Measurements from ENCODE around the gene HAUS3. TPM values are rescaled to one million over a fixed set of nuclear protein-coding genes. Genes with fewer than 3 reads are reported as not detected.
A peak's percentile ranks its signal among the peaks of the same experiment; 100 is the strongest.

HAUS3 gene
- total RNA-seq, 1 donor from 2014 or later, result 24.4 TPM

- Histone ChIP-seq H3K27me3 (no peaks in the 10 kb centered on the region), H3K4me2 (peak overlapping the region; percentile 96), H4K20me1 (ENCODE audit: low read depth) (peaks cover 39% of the 10 kb centered on the region), H3K36me3 (no peaks in the 10 kb centered on the region), H3K79me2 (ENCODE audit: low read depth) (peaks cover 21% of the 10 kb centered on the region), H2AFZ (replicated peaks) (peak overlapping the region; percentile 71), H3K4me1 (peaks cover 26% of the 10 kb centered on the region), H3K9me3 (ENCODE audit: low read depth) (no peaks in the 10 kb centered on the region), H3K9ac (peak overlapping the region; percentile 55), H3K4me3 (peak overlapping the region; percentile 72), H3F3A (ENCODE audit: low read depth) (peaks cover 20% of the 10 kb centered on the region), H3K27ac (peak overlapping the region; percentile 93)
- Mint-ChIP-seq H3K4me1 (peaks cover 15% of the 10 kb centered on the region), H3K27ac (no peak overlapping the region), H3K9me3 (no peaks in the 10 kb centered on the region), H3K36me3 (no peaks in the 10 kb centered on the region), H3K27me3 (ENCODE audit: insufficient read depth, low read depth) (peaks cover 8% of the 10 kb centered on the region), H3K4me3 (peak overlapping the region; percentile 82)
- TF ChIP-seq EZH2 (IDR thresholded peaks at IDR 0.05) (no peak), CTCF (IDR thresholded peaks at IDR 0.05) (no peak), EZH2phosphoT487 (IDR thresholded peaks at IDR 0.05) (no peak)
- peak; percentile 100 for DNase-seq (ENCODE audit: low spot score)
Measured at GRCh38 chr4:2262145-2262943, 20.4 kb upstream of the HAUS3 start.

GRCh38 chr4:2261853-2262144, 19.9 kb upstream of the HAUS3 start, which contains the start of gene MXD4:
Gene MXD4 (minus strand): TSS chr4:2262109. CDS start chr4:2261980, 129 bp downstream.
- H3K4me1 ChIP-seq, result peaks cover 26% of the 10 kb centered on the region
- peak within 1 kb of the TSS; percentile 97 for H3K4me2 ChIP-seq
- H3K4me1 Mint-ChIP-seq, result peaks cover 15% of the 10 kb centered on the region
- no peaks in the 10 kb centered on the region for H3K36me3 ChIP-seq
- no peaks in the 10 kb centered on the region for H3K36me3 Mint-ChIP-seq
- peaks cover 21% of the 10 kb centered on the region for H3K79me2 ChIP-seq (ENCODE audit: low read depth)
- peaks cover 8% of the 10 kb centered on the region for H3K27me3 Mint-ChIP-seq (ENCODE audit: insufficient read depth, low read depth)
- H3K27ac ChIP-seq, result peak within 1 kb of the TSS; percentile 93
- peaks cover 44% of the 10 kb centered on the region for H4K20me1 ChIP-seq (ENCODE audit: low read depth)
- peaks cover 20% of the 10 kb centered on the region for H3F3A ChIP-seq (ENCODE audit: low read depth)
- no peaks in the 10 kb centered on the region for H3K9me3 Mint-ChIP-seq
- no peaks in the 10 kb centered on the region for H3K27me3 ChIP-seq
- DNase-seq (ENCODE audit: low spot score), result no peak
- peak within 1 kb of the TSS; percentile 71 for H2AFZ ChIP-seq (replicated peaks)
- H3K9ac ChIP-seq, result peak within 1 kb of the TSS; percentile 59
- no peak within 1 kb of the TSS for H3K27ac Mint-ChIP-seq
- H3K4me3 Mint-ChIP-seq, result peak within 1 kb of the TSS; percentile 82
- no peaks in the 10 kb centered on the region for H3K9me3 ChIP-seq (ENCODE audit: low read depth)
- no peak for TF ChIP-seq EZH2phosphoT487 (IDR thresholded peaks at IDR 0.05)
- TF ChIP-seq EZH2 (IDR thresholded peaks at IDR 0.05), result no peak
- no peak for TF ChIP-seq CTCF (IDR thresholded peaks at IDR 0.05)
- peak within 1 kb of the TSS; percentile 93 for H3K4me3 ChIP-seq

GRCh38 chr4:2261110-2261852, 19.4 kb upstream of the HAUS3 start:
- Histone ChIP-seq H3K4me2 (peak overlapping the region; percentile 97), H3F3A (ENCODE audit: low read depth) (peaks cover 20% of the 10 kb centered on the region), H3K36me3 (no peaks in the 10 kb centered on the region), H3K79me2 (ENCODE audit: low read depth) (peaks cover 21% of the 10 kb centered on the region), H3K9me3 (ENCODE audit: low read depth) (no peaks in the 10 kb centered on the region), H3K4me1 (peaks cover 26% of the 10 kb centered on the region), H3K9ac (peak overlapping the region; percentile 59), H3K4me3 (peak overlapping the region; percentile 93), H4K20me1 (ENCODE audit: low read depth) (peaks cover 49% of the 10 kb centered on the region), H3K27ac (peak overlapping the region; percentile 80), H2AFZ (replicated peaks) (no peak overlapping the region), H3K27me3 (no peaks in the 10 kb centered on the region)
- no peaks in the 10 kb centered on the region for H3K9me3 Mint-ChIP-seq
- H3K4me3 Mint-ChIP-seq, result peak overlapping the region; percentile 82
- TF ChIP-seq EZH2phosphoT487 (IDR thresholded peaks at IDR 0.05), result no peak
- TF ChIP-seq CTCF (IDR thresholded peaks at IDR 0.05), result no peak
- no peak for TF ChIP-seq EZH2 (IDR thresholded peaks at IDR 0.05)
- peaks cover 8% of the 10 kb centered on the region for H3K27me3 Mint-ChIP-seq (ENCODE audit: insufficient read depth, low read depth)
- peak; percentile 74 for DNase-seq (ENCODE audit: low spot score)
- H3K4me1 Mint-ChIP-seq, result peaks cover 15% of the 10 kb centered on the region
- no peak overlapping the region for H3K27ac Mint-ChIP-seq
- no peaks in the 10 kb centered on the region for H3K36me3 Mint-ChIP-seq

Measured in neural progenitor cell (in vitro differentiated cells).